Measurements from ENCODE around the gene SLIT3. TPM values are rescaled to one million over a fixed set of nuclear protein-coding genes. Genes with fewer than 3 reads are reported as not detected.

SLIT3 gene
- polyA plus RNA-seq, 1 of the 3 experiments (the other 2 are of a cell fraction), result 119 TPM

GRCh38 chr5:168936511-168936910 lies 364.4 kb downstream of the SLIT3 start:
- H3K4me3 ChIP-seq (ENCODE audit: low read depth in 2 of 2, low read length in 1 of 2), result no peak overlapping the region
- ChIA-PET POLR2A (no interaction called here), CTCF (interaction anchor here (0.9 to 2.1 kb wide), 5 partner anchors 11 to 1044 kb away, joined by 3 to 5 read pairs (median 4); partner anchors contain the start of gene INSYN2B)
- H3K27ac ChIP-seq (ENCODE audit: low read depth in 2 of 2, low read length in 1 of 2), result no peak overlapping the region
- no peaks in the 10 kb centered on the region for H3F3A ChIP-seq (replicated peaks; ENCODE audit: insufficient read depth)
- no peak for TF ChIP-seq NRF1 (IDR thresholded peaks at IDR 0.05; ENCODE audit: low read depth, low read length)
- no peak for TF ChIP-seq MXI1 (IDR thresholded peaks at IDR 0.05; ENCODE audit: low read depth, low read length)
- TF ChIP-seq TAF1 (IDR thresholded peaks at IDR 0.05; ENCODE audit: borderline replicate concordance, low read depth, low read length), result no peak
- TF ChIP-seq FOXM1 (IDR thresholded peaks at IDR 0.05; ENCODE audit: low read depth), result no peak
- no peak for TF ChIP-seq MAX (IDR thresholded peaks at IDR 0.05; ENCODE audit: low read depth)
- TF ChIP-seq YY1 (IDR thresholded peaks at IDR 0.05; ENCODE audit: low read depth), result no peak
- no peak for TF ChIP-seq RAD21 (IDR thresholded peaks at IDR 0.05; ENCODE audit: low read length)
- no peak for TF ChIP-seq TEAD4 (IDR thresholded peaks at IDR 0.05; ENCODE audit: borderline replicate concordance, insufficient read depth)
- no peak for TF ChIP-seq PBX3 (IDR thresholded peaks at IDR 0.05)
- 92% methylated on average over 7 of the region's 7 CpGs for WGBS (ENCODE audit: low lambda C conversion rate)
- no peaks in the 10 kb centered on the region for H3K27me3 ChIP-seq (ENCODE audit: insufficient read depth)
- no peaks in the 10 kb centered on the region for H3K79me2 ChIP-seq (ENCODE audit: insufficient read depth)
- H4K20me1 ChIP-seq (ENCODE audit: insufficient read depth), result no peaks in the 10 kb centered on the region
- H3K9ac ChIP-seq, result no peak overlapping the region
- H3K9me3 ChIP-seq, result no peaks in the 10 kb centered on the region
- no peaks in the 10 kb centered on the region for H3K36me3 ChIP-seq (replicated peaks in 1 of 2; ENCODE audit: control insufficient read depth in 1 of 2, insufficient read depth in 2 of 2, low read length in 1 of 2)
- peaks cover 0 to 16% of the 10 kb centered on the region in 2 experiments; a peak in 2 of 4 replicates for H3K4me1 ChIP-seq (ENCODE audit: control insufficient read depth in 1 of 2, insufficient read depth in 2 of 2, low read depth in 1 of 2, low read length in 1 of 2)
- H3K4me2 ChIP-seq, result no peak overlapping the region
- H3K9me2 ChIP-seq, result no peaks in the 10 kb centered on the region
- H2AFZ ChIP-seq (ENCODE audit: low read depth), result no peak overlapping the region
- no peak for DNase-seq

- H3K4me2 ChIP-seq, result no peak overlapping the region
- no peaks in the 10 kb centered on the region for H3F3A ChIP-seq (replicated peaks; ENCODE audit: insufficient read depth)
- H3K9ac ChIP-seq, result no peak overlapping the region
- no peaks in the 10 kb centered on the region for H4K20me1 ChIP-seq (ENCODE audit: insufficient read depth)
- DNase-seq, result no peak
- POLR2A ChIA-PET, result interaction anchor here (1.0 kb wide), 1 partner anchor 17 kb away, joined by 3 read pairs; no protein-coding TSS in a partner anchor
- 92% methylated on average over 2 of the region's 2 CpGs for WGBS (ENCODE audit: low lambda C conversion rate)
- H3K27ac ChIP-seq (ENCODE audit: low read depth in 2 of 2, low read length in 1 of 2), result no peak overlapping the region
- no peak overlapping the region for H2AFZ ChIP-seq (ENCODE audit: low read depth)
- TF ChIP-seq JUND (IDR thresholded peaks at IDR 0.05) (no peak), PBX3 (IDR thresholded peaks at IDR 0.05) (no peak), RCOR1 (IDR thresholded peaks at IDR 0.05; ENCODE audit: low read length) (no peak)
- peaks cover 0 to 5% of the 10 kb centered on the region in 2 experiments; a peak in 2 of 4 replicates for H3K4me1 ChIP-seq (ENCODE audit: control insufficient read depth in 1 of 2, insufficient read depth in 2 of 2, low read depth in 1 of 2, low read length in 1 of 2)
- CTCF ChIA-PET, result interaction anchor here (0.7 to 2.1 kb wide), 2 partner anchors 12 to 41 kb away, joined by 3 to 5 read pairs; no protein-coding TSS in a partner anchor
- no peaks in the 10 kb centered on the region for H3K27me3 ChIP-seq (ENCODE audit: insufficient read depth)
- H3K36me3 ChIP-seq (replicated peaks in 1 of 2; ENCODE audit: control insufficient read depth in 1 of 2, insufficient read depth in 2 of 2, low read length in 1 of 2), result no peaks in the 10 kb centered on the region
- no peaks in the 10 kb centered on the region for H3K9me3 ChIP-seq
- H3K79me2 ChIP-seq (ENCODE audit: insufficient read depth), result no peaks in the 10 kb centered on the region
- H3K9me2 ChIP-seq, result no peaks in the 10 kb centered on the region
- no peak overlapping the region for H3K4me3 ChIP-seq (ENCODE audit: low read depth in 2 of 2, low read length in 1 of 2)
Observed at GRCh38 chr5:168935183-168935582, 365.8 kb downstream of the SLIT3 start.

Measured in SK-N-SH (cell line).